GM21423 (cell line): ENCODE data around the gene PKP4.
A peak's percentile ranks its signal among the peaks of the same experiment; 100 is the strongest.
"Not testable (repeated sequence)": the region's sequence is repeated elsewhere in the genome, so short reads cannot be mapped to it uniquely, and the experiment has no call there.

Experiments
- ATAC-seq: cut with Tn5 transposase; IDR thresholded peaks from one replicate; pipeline ENCODE4 v1.9.1; 2021; ENCODE audit warnings: mild to moderate bottlenecking, moderate library complexity; ENCODE audit not compliant: unreplicated experiment

The PKP4 gene

GRCh38 chr2:158464426-158465281 is 7.9 kb downstream of the PKP4 start:
- peak; percentile 83 for ATAC-seq

- no peak for ATAC-seq
These were observed 10.5 kb downstream of the PKP4 start for GRCh38 chr2:158467248-158467647.

GRCh38 chr2:158472829-158473228 is 16.1 kb downstream of the PKP4 start:
- not testable (repeated sequence) for ATAC-seq

- ATAC-seq: not testable (repeated sequence)
These were observed 16.5 kb downstream of the PKP4 start for GRCh38 chr2:158473300-158473699.

GRCh38 chr2:158473719-158474392 is 17.1 kb downstream of the PKP4 start:
- no peak for ATAC-seq

GRCh38 chr2:158474526-158475011 is 17.8 kb downstream of the PKP4 start:
- ATAC-seq: not testable (repeated sequence)

GRCh38 chr2:158477202-158477601 is 20.4 kb downstream of the PKP4 start:
- ATAC-seq: no peak

GRCh38 chr2:158478237-158478636 is 21.5 kb downstream of the PKP4 start:
- ATAC-seq: no peak

GRCh38 chr2:158478816-158479215 is 22.1 kb downstream of the PKP4 start:
- no peak for ATAC-seq

GRCh38 chr2:158481116-158481515 is 24.4 kb downstream of the PKP4 start:
- no peak for ATAC-seq

- no peak for ATAC-seq
These were observed 25.8 kb downstream of the PKP4 start for GRCh38 chr2:158482594-158482993.

GRCh38 chr2:158484892-158485556 is 28.3 kb downstream of the PKP4 start:
- ATAC-seq: peak; percentile 46

- ATAC-seq: no peak
These were observed 29.6 kb downstream of the PKP4 start for GRCh38 chr2:158486150-158486969.

GRCh38 chr2:158486970-158487325 is 30.2 kb downstream of the PKP4 start:
- ATAC-seq: no peak

- ATAC-seq: no peak
These were observed 30.7 kb downstream of the PKP4 start for GRCh38 chr2:158487419-158487818.

- ATAC-seq: no peak
These were observed 31.9 kb downstream of the PKP4 start for GRCh38 chr2:158488442-158489216.

GRCh38 chr2:158489366-158490112 is 32.8 kb downstream of the PKP4 start:
- ATAC-seq: no peak

- no peak for ATAC-seq
These were observed 34.3 kb downstream of the PKP4 start for GRCh38 chr2:158491072-158491471.

- no peak for ATAC-seq
These were observed 36.7 kb downstream of the PKP4 start for GRCh38 chr2:158493458-158493857.
